ENCODE results near the gene GZMM. TPM values are rescaled to one million over a fixed set of nuclear protein-coding genes. Genes with fewer than 3 reads are reported as not detected.

GZMM gene
- total and polyA plus RNA-seq, 2 of the 13 experiments (the other 11 are each of a cell fraction or from before 2014, with no cell fraction given): 0.07 TPM; not detected in 1

DNA sequence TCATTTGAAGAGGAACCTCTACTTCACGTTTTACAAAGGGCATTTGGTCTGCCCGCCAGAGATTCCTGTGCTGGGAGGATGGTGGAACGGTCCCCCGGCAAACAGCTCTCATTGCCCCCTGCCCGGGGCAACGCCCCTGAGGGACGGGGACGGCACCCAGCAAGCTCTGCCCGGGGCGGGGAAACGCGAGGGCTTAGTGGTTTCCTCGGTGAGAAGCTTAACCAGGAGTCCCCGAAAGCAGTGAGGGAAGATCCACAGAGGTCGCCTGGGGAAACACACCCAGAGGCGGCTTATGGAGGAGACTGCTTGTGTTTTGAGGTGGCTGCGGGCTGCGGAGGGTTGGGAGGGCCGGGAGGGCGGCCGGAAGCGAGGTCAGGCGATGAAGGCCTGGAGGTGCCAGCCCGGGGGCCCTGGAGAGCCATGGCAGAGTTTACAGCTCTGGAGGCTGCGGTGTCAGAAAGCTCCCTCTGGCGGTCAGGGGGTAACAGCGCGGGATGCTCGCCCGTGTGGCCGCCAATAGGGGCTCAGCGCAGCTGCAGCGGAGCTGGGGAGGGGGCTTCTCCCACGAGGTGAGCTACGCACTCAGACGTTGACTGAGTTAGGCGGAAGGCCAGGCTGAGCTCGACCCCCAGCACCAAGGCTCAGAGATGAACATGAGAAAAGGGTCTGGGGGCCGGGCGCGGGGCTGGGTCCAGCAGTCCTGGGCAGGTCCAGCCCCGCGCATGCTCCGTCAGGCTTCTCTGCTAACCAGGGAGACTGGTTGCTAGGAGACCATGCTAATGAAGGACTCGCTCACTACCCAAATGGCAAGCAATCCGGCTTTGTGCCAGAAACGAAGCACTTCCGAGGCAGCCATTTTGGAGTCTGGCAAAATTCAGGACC is 37.2 kb upstream of the GZMM start (continued):
- TF ChIP-seq, protein P1, sequence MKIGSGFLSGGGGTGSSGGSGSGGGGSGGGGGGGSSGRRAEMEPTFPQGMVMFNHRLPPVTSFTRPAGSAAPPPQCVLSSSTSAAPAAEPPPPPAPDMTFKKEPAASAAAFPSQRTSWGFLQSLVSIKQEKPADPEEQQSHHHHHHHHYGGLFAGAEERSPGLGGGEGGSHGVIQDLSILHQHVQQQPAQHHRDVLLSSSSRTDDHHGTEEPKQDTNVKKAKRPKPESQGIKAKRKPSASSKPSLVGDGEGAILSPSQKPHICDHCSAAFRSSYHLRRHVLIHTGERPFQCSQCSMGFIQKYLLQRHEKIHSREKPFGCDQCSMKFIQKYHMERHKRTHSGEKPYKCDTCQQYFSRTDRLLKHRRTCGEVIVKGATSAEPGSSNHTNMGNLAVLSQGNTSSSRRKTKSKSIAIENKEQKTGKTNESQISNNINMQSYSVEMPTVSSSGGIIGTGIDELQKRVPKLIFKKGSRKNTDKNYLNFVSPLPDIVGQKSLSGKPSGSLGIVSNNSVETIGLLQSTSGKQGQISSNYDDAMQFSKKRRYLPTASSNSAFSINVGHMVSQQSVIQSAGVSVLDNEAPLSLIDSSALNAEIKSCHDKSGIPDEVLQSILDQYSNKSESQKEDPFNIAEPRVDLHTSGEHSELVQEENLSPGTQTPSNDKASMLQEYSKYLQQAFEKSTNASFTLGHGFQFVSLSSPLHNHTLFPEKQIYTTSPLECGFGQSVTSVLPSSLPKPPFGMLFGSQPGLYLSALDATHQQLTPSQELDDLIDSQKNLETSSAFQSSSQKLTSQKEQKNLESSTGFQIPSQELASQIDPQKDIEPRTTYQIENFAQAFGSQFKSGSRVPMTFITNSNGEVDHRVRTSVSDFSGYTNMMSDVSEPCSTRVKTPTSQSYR (CRISPR knock-in tag; IDR thresholded peaks at IDR 0.05; ENCODE audit: borderline replicate concordance): no peak; the same call in 1 of the 2 replicates
- no peak for TF ChIP-seq NONO (IDR thresholded peaks at IDR 0.05)
- peak; percentile 67; the same call in 1 of the 2 replicates for TF ChIP-seq NONO (CRISPR knock-in tag; conservative IDR thresholded peaks at IDR 0.05)
- TF ChIP-seq ZNF792 (CRISPR knock-in tag; IDR thresholded peaks at IDR 0.05): peak; percentile 23; the same call in 1 of the 2 replicates
- TF ChIP-seq KLF11 (CRISPR knock-in tag; IDR thresholded peaks at IDR 0.05): 0 out of 2 replicates have a peak, but pooled peaks have one; percentile 6
- no peak for TF ChIP-seq CEBPZ (IDR thresholded peaks at IDR 0.05; ENCODE audit: low read length)
- TF ChIP-seq CCDC6 (CRISPR knock-in tag; IDR thresholded peaks at IDR 0.05): peak; percentile 34; the same call in 1 of the 2 replicates
- TF ChIP-seq RNF2 (conservative IDR thresholded peaks at IDR 0.05; ENCODE audit: low read depth): no peak
- TF ChIP-seq, protein P2, sequence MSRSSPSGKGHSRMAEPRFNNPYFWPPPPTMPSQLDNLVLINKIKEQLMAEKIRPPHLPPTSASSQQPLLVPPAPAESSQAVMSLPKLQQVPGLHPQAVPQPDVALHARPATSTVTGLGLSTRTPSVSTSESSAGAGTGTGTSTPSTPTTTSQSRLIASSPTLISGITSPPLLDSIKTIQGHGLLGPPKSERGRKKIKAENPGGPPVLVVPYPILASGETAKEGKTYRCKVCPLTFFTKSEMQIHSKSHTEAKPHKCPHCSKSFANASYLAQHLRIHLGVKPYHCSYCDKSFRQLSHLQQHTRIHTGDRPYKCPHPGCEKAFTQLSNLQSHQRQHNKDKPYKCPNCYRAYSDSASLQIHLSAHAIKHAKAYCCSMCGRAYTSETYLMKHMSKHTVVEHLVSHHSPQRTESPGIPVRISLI (CRISPR knock-in tag; IDR thresholded peaks at IDR 0.05; ENCODE audit: borderline replicate concordance): peak; percentile 34; the same call in 1 of the 2 replicates
- TF ChIP-seq FIP1L1 (IDR thresholded peaks at IDR 0.05; ENCODE audit: borderline replicate concordance, insufficient read depth, low read depth, low read length): no peak
- TF ChIP-seq ZNF788 (CRISPR knock-in tag; IDR thresholded peaks at IDR 0.05; ENCODE audit: borderline replicate concordance): peak; percentile 84; the same call in 1 of the 2 replicates
- TF ChIP-seq, protein P3, sequence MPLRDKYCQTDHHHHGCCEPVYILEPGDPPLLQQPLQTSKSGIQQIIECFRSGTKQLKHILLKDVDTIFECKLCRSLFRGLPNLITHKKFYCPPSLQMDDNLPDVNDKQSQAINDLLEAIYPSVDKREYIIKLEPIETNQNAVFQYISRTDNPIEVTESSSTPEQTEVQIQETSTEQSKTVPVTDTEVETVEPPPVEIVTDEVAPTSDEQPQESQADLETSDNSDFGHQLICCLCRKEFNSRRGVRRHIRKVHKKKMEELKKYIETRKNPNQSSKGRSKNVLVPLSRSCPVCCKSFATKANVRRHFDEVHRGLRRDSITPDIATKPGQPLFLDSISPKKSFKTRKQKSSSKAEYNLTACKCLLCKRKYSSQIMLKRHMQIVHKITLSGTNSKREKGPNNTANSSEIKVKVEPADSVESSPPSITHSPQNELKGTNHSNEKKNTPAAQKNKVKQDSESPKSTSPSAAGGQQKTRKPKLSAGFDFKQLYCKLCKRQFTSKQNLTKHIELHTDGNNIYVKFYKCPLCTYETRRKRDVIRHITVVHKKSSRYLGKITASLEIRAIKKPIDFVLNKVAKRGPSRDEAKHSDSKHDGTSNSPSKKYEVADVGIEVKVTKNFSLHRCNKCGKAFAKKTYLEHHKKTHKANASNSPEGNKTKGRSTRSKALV (CRISPR knock-in tag; IDR thresholded peaks at IDR 0.05): 0 out of 2 replicates have a peak, but pooled peaks have one; percentile 67
- TF ChIP-seq, protein P4, sequence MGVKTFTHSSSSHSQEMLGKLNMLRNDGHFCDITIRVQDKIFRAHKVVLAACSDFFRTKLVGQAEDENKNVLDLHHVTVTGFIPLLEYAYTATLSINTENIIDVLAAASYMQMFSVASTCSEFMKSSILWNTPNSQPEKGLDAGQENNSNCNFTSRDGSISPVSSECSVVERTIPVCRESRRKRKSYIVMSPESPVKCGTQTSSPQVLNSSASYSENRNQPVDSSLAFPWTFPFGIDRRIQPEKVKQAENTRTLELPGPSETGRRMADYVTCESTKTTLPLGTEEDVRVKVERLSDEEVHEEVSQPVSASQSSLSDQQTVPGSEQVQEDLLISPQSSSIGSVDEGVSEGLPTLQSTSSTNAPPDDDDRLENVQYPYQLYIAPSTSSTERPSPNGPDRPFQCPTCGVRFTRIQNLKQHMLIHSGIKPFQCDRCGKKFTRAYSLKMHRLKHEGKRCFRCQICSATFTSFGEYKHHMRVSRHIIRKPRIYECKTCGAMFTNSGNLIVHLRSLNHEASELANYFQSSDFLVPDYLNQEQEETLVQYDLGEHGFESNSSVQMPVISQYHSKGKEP (CRISPR knock-in tag; IDR thresholded peaks at IDR 0.05): 0 out of 2 replicates have a peak, but pooled peaks have one; percentile 43
- peak; percentile 48; the same call in 1 of the 2 replicates for TF ChIP-seq BCL6 (CRISPR knock-in tag; IDR thresholded peaks at IDR 0.05)
- peak; percentile 54; the same call in 1 of the 2 replicates for TF ChIP-seq ZNF331 (CRISPR knock-in tag; IDR thresholded peaks at IDR 0.05)
- peak; percentile 51; the same call in 1 of the 2 replicates for TF ChIP-seq ZNF782 (CRISPR knock-in tag; IDR thresholded peaks at IDR 0.05; ENCODE audit: borderline replicate concordance)

Measured in HepG2 (cell line).